DMS153 (cell line): ENCODE data around the gene MICAL1.
A peak's percentile ranks its signal among the peaks of the same experiment; 100 is the strongest.

ENCODE experiments used
- DNase-seq: peaks from one replicate; lab custom pipeline; 2025; lab: John Stamatoyannopoulos, UW

The MICAL1 gene, protein sequence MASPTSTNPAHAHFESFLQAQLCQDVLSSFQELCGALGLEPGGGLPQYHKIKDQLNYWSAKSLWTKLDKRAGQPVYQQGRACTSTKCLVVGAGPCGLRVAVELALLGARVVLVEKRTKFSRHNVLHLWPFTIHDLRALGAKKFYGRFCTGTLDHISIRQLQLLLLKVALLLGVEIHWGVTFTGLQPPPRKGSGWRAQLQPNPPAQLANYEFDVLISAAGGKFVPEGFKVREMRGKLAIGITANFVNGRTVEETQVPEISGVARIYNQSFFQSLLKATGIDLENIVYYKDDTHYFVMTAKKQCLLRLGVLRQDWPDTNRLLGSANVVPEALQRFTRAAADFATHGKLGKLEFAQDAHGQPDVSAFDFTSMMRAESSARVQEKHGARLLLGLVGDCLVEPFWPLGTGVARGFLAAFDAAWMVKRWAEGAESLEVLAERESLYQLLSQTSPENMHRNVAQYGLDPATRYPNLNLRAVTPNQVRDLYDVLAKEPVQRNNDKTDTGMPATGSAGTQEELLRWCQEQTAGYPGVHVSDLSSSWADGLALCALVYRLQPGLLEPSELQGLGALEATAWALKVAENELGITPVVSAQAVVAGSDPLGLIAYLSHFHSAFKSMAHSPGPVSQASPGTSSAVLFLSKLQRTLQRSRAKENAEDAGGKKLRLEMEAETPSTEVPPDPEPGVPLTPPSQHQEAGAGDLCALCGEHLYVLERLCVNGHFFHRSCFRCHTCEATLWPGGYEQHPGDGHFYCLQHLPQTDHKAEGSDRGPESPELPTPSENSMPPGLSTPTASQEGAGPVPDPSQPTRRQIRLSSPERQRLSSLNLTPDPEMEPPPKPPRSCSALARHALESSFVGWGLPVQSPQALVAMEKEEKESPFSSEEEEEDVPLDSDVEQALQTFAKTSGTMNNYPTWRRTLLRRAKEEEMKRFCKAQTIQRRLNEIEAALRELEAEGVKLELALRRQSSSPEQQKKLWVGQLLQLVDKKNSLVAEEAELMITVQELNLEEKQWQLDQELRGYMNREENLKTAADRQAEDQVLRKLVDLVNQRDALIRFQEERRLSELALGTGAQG

DNA sequence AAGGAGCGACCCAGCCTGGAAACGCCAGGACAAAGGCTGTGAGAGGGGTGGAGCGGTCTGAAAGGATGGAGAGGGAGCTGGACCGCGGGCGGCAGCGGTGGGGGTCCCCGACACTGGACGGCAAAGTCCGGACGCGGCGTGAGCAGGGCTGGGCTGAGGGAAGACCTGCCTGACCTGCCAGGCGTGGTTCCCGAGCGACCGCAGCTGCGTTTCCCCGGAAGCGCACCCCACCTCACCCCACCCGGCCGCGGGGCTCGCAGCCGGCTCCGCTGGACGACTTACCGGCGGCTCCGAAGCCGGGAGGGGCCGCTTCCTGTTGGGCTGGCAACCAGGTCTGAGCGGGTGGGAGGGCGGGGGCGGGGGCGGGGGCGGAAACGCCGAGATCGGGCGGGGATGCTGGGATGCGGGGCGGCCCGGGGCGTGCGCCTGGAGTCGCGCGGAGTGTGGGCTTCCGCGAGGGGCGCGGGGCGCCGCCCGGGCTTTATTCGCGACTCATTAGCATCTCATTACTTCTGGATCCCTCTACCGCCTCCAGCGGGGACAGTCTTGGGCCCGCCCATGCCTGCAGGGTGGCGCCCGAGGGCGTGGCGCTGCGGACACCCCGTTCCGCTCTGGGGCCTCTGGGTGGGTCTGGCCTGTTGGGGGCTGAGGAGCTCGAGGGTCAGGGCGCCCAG lies at the start of gene MICAL1:
Gene MICAL1, minus strand, starts transcription at position 336 of the 674 bp plus-strand sequence. CDS start 1,576 bp downstream, outside the sequence.
- DNase-seq: peak; percentile 71

DNA sequence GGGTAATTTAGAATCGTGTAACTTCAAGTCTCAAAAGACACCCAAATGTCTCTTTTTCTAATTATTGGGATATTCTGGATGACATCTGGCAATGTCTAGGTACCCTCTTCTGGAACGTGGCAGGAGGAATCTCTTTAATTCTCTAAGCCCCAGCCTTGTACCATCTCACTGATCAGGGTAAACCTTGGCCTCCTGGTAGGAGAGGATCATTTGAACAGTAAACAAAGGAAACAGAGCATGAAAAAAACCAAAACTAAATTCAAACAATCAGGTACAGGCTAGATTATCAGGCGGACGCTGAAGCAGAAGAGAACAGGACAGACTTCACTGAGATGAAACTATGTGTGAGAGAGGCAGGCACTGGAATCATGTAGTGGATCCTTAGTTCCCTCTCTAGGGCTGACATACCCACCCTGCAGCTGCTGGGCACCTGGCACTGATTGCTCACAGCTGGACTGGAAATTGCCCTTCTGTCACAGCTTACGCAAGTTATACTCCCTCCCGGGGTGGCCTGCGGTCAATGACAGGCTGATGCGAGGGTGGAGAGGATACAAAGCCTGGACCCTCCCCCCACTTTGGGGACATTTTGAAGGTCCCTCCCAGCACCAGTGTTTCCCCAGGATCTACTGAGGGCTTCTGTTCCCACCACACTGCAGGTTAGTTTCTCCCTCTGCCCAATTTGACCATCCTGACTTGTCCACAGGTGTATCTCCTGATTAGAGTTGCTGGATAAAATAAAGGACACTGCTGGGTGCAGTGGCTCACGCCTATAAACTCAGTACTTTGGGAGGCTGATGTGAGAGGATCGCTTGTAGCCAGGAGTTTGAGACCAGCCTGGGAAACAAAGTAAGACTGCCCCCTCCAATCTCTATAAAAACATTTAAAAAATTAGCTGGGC lies 48.0 kb upstream of the MICAL1 start:
- DNase-seq: no peak

DNA sequence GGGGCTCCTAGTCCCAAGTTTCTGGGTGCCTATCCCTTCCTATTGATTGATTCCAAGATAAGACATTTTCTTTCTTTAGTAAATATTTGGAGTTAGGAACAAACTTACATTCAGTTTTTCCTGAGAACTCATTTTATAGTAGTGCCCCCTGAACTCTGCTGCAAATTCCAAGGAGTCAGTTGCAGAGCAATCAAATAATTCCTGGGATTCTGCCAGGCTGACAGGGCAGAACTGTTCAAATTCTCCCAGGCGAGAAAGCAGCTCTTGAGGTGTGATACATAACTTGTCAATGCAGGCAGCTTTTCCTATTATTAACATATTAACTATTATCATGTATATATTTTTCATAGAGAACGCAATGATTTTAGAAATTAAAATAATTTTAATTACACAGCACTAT lies 43.4 kb upstream of the MICAL1 start:
- no peak for DNase-seq

DNA sequence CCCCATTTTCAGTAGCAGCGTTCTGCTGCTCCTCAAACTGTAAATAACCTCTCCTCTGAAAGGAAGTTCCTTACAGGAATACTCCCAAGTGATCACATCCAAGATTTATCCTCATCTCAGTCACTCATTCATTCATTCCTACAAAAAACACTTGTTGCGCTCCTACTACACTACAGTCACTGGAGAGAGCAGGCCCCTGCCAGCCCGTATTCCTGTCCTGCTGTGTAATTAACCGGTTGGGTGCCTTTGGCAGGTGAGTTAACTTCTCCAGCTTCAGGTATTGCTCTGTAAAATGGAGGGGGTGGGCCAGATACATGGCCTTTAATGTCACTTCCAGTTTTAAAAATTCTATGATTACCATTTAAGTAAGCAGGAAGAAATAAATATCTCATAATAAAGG lies 42.5 kb upstream of the MICAL1 start:
- no peak for DNase-seq

DNA sequence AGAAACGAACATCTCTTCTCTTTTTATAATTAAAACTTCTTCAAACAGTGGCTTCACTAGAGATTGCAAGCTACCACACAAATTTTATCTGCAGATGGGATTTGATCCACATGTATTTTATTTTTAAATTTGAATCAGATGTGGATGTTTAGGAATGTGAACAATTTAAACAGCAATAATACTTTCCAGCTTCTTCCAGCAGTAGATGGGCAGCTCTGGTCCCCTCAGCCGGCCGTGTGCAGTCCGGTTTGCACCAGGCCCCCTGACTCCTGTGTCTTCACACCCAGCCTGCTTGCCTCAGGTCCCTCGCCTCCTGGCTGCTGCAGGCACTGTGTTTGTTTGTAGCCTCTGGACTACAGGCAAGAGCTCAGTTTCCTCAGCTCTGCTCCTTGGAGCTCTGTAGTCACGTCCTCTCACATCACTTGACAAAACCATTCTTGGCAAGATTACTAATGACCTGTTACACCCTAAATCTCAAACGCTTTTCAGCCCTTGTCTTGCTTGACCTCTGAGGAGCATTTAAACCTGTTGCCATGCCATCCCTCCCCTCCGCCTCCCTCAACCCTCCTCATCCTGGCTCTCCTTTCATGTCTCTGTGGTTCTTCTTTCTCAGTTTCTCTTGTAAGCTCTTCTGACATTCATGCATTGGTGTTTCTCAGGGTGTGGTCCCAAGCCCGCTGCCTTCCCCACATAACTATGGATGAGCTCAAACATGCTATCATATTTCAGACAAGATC lies 40.6 kb upstream of the MICAL1 start:
- DNase-seq: no peak

DNA sequence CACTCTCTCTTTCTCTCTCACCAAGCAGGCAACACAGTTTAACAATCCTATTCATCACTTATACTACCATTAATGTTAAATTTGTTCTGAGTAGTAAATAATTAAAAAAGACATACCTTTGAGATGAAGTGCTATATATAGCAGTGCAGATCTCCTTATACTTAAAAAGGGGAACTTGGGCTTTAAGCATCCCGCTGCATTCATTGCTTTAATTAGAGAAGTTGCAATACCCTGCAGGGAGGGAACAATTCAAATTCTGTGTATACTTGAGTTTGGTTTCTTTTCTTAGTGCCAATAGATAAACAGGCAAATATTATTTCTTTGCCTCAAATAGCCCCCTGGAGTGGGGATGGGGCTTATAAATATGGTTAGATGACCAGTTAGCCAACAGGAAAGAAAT lies 38.3 kb upstream of the MICAL1 start:
- no peak for DNase-seq

DNA sequence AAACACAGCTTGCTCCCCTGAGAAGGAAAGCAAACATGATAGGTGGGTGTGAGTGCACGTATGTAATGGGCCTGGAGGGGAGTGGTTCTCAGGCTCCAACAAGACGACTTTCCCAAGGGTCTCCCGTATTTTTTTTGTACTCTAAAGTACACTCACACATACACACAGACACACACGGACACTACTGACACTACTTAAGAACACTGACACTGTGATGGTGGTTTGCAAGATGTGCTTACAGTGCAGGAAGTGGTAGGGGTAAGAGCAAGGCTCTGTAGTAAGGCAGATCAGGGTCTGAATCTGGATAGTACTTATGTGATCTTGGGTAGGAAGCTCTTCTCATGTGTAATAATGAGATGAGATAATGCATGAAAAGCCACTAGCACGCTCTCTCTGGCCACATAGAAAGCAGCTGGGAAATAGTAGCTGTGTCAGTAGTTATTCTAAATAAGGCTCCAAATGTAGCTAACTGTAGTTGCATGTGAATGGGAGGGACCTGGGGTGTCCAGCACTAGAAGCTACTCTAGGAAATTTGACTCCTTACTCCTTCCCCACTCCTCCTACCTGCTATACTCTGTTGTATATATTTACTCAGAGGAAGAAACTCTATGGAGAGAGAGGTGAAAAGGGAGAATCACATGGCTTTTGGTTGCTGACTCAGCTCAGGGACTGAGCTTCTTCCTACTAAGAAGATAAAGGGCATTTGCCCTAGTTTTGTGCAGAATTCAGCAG lies 35.8 kb upstream of the MICAL1 start:
- peak; percentile 21 for DNase-seq

DNA sequence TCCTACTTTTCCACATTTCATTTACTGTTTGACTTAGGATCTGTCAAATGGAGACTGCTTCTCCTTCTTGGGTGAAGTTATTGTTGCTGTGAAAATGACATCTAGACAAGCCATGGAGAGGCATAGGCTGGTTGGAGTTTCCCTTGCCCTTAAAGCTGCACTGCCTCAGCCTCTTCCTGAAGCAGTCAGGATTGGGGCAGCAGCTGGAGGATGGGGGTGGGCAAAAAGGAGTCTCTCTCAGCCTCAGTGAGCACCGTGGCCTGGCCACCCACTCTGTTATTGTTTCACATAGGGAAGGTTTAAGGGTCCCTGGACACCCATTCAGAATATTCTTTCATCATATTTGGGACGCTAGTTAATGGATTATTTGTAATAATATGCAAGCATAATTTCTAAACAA lies 35.1 kb upstream of the MICAL1 start:
- DNase-seq: no peak

DNA sequence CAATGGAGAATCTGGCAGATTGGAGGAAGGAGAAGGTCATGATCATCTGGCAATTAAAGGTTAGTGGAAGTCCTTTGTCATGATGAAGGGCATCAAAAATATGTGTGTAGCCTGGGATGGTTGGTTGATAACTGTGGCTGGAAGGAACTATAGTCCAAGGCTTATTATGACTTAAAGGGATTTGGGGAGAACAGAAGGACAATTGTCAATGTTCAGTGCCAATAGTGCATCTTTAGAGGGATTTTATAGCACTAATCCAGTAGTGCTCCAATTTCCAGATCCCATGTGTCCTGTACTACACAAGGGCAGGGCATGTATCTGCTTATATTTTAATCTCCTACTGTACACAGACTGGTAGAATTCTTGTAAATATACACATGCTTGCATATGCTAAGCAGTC lies 32.4 kb upstream of the MICAL1 start:
- DNase-seq: no peak

DNA sequence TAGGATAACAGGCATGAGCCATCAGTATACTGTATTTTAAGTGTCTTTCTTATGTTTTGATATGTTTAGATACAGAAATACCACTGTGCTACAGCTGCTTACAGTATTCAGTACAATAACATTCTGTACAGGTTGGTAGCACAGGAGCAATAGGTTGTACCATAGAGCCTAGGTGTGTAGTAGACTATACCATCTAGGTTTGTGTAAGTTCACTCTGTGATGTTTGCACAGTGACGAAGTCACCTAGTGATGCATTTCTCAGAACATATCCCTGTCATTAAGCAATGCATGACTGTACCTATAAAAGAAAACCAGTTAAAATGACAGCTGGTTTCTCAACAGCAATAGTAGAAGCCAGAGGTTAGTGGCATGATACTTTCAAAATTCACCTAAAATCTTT lies 30.5 kb upstream of the MICAL1 start:
- peak; percentile 9 for DNase-seq

DNA sequence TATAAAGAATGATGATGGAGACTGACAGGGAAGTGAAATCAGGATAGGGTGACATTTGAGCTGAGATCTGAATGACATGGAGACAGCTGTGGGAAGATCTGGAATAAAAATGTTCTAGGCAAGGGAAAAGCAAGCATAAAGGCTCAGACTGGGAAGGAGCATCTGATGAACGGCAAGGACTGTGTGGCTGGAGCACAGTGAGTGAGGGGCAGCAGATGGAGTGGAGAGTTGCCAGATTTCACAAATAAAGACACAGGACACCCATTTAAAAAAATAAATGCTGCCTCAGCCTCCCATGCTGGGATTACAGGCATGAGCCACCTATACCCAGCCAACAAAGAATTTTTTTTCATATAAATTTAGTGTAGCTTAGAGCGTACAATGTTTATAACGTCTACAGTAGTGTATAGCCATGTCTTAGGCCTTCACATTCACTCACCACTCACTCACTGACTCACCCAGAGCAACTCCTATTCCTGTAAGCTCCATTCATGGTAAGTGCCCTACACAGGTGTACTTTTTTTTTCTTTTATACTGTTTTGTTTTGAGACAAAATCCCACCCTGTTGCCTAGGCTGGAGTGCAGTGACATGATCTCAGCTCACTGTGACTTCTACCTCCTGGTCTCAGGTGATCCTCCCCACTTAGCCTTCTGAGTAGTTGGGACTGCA lies 29.8 kb upstream of the MICAL1 start:
- no peak for DNase-seq

DNA sequence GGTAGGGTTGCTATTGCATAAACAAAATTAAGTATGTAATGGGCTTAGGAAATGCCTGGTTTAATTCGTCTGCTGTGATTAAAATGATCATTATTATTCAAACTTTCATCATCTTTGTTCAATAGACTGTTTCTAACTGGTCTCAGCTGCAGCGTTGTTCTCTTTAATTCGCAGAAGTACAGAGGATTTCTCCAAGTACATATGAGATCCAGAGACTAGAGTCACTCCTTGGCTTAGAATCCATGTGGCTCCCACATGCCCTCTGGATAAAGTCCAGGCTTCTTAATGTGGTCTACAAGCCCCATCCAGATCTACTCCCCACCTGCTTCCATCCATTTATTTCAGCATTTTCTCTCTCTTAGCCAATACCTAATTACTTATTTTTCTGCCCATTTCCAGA lies 28.6 kb upstream of the MICAL1 start:
- no peak for DNase-seq

DNA sequence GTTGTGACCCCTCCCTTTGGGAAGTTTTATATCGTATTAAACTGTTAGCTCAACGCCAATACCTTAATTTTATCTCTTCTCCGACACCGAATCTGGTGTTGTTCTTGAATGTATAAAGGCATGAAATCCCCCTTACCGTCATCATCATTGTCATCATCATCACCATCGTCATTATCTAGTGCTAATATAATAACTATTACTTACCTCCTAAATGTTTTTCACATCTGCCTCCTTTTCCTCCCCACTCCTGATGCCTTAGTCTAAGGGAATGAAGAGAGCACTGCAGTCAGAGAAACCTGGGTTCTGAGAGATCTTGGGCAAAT lies 28.1 kb upstream of the MICAL1 start:
- no peak for DNase-seq

DNA sequence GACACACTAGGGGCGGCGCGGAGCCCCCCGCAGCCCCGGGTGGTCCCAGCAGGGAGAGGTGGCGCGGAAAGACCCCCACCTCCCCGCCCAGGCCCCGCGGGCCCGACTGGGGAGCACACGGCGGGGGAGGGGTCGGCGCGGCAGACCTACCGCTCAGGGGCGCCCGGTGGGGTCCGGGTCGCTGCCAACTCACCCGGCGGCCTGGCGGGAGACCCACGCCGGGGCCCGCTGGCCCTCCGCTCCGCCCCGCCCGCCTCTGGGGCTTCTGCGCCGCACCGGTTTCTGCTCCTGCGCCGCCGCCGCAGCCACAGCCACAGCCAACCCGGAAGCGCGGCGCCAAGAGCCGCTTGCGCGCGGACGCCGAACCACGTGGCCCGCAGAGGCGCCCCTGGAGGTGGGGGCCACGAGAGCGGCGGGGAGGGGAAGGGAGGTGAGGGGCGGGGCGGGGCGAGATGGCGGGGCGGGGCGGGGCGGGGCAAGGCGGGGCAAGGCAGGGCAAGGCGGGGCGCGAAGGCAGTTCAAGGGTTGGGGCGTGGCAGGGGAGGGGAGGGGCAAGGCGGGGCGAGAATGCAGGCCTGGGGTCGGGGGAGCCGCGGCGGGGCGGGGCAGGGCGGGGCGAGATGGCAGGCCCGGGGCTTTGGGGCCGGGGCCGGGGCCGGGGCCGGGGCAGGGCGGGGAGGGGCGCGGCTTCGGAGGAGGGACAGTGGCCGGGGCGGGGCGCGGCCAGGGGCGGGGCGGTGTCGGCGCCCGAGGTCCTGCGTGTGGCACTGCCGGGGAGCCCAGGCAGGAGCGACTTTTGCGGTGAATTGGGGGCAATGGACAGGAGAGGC lies 27.5 kb upstream of the MICAL1 start, which contains the start of gene ZBTB24:
Gene ZBTB24, minus strand, starts transcription at position 315 of the 830 bp plus-strand sequence. CDS start 1,193 bp downstream, outside the sequence.
- peak; percentile 80 for DNase-seq

DNA sequence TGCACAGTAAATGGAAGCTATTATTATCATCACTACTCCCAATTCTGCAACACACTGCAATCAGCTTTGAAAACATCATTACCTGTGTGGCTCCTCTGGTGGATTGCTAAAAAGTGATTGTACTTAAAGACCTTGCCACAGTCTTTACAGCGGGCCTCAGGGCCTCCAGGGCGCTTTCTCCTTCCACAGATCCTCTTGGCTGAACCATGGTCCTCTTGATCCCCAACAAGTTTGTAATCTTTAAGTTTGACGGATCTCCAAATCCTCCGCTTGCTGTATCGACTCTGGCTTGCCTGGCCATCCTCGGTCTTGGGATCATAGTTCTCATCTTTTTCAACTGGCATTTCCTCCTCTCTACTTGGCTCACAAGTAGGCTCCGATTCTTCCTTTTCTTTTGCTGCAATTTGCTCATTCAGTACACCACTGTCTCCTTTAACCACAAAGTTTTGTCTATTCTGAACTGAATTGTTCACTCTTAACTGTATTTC lies 25.5 kb upstream of the MICAL1 start:
- DNase-seq: no peak

DNA sequence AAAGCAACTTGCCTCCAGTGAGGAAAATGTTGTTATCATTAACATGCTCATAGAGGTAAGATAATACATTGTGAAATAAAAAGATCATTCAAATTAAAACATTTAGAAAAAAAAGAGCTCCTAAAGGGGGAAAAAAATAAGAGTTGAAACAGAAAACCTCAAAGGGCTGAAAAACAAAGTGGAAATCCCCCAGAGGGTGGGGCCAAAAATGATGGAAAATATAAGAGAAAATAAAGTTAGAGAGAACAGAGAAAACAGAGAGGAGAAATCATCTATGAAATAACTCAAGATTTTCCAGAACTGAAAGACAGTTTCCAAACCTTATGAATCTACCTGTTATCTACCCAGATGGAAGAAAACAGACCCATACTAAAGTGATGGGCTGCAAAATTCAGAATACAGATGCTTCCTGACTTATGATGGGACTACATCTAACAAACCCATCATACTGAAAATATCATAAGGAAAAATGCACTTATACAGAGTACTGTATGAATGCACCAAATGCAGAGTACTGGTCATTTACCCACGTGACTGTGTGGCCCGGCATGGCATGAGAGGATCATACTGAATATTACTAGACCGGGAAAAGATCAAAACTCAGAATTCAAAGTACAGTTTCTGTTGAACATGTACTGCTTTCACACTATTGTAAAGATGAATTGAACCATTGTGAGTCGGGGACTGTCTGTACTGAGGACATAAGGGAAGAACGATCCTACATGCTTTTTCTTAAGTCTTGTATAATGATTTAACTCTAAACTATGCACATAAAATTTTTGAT lies 23.5 kb upstream of the MICAL1 start:
- no peak for DNase-seq

DNA sequence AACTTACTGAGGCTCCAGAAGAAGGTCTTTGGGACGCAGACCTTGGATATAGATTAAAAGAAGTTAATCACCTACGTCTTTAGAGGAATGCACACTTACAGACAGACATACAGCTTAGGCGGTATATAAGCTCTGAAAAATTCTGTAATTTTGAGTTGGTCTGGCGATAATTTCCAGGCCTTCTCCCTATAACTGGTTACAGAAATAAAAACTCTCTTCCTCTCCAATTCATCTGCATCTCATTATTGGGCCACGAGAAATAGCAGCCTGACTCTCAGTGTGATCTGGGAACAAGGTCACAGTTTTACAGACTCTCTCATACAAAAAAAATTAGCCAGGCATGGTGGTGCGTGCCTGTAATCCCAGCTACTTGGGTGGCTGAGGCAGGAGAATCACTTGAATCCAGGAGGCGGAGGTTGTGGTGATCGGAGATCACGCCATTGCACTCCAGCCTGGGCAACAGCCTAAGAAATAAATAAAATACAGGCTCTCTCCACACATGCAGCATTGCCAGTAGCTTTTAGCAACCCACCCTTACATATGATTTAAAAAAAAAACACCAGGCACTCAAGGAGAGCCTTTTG lies 22.7 kb upstream of the MICAL1 start:
- DNase-seq: no peak
